ENCODE results near the gene FAM174B.

- TF ChIP-seq EZH2phosphoT487 (IDR thresholded peaks at IDR 0.05; ENCODE audit: low read depth, severe bottlenecking, unreplicated experiment), result no peak
- no peak for TF ChIP-seq CTCF (IDR thresholded peaks at IDR 0.05; ENCODE audit: poor library complexity)
- TF ChIP-seq EZH2 (IDR thresholded peaks at IDR 0.05; ENCODE audit: borderline replicate concordance), result no peak
Observed at GRCh38 chr15:92578096-92578835, 77.3 kb downstream of the FAM174B start.
